NCI-H2081 treated with DMSO at 0.1 percent for 48 hours (cell line): Measurements from ENCODE around the gene CDK16.

Experiments
- DNase-seq: peaks from one replicate; lab custom pipeline; 2025; lab: John Stamatoyannopoulos, UW

CDK16 gene

DNA sequence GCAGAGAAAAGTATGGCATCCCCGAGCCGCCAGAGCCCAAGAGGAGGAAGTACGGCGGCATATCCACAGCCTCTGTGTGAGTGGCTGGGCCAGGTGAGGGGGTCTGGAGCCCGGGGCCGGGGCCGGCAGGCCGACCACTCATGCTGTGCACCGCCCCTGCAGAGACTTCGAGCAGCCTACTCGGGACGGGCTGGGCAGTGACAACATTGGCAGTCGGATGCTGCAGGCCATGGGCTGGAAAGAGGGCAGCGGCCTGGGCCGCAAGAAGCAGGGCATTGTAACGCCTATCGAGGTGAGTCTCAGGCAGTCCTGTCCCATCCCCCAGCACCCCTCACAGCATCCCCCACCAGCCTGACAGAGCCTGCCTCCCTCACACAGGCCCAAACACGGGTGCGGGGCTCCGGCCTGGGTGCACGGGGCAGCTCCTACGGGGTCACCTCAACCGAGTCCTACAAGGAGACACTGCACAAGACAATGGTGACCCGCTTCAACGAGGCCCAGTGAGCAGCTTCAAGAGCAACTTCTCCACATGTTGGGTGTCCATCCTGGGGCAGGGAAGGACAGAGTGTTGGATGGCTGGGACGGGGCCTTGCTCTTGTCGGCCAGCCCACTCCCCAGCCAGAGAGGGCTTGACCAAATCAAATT lies 32.3 kb upstream of the CDK16 start:
- DNase-seq, result no peak

DNA sequence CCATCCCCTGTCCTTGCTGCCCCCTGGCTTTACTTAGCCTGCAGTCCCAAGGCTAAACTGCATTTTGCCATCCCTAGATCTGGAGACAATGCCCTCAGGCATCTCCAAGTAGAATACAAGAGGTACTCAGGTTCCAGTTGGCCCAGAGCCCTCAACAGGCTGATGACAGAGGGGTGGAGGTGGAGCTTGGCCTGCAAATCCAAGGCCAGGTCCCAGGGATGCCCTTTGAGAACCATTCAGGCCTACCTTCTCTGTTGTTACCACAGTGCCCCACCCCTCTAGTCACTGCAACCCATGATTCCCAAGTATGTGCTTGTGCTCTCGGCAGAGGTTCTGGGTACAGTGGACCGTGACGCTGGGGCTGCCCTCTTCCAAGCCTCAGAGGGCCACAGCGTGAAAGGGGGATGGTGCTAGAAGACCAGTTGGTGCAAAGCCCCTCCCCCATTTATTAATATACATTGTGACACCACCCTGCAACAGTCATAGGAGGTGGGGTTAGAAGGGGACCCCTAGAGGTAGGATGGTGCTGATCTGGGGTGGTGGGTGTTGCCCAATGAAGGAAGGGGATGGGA lies 31.3 kb upstream of the CDK16 start:
- DNase-seq, result no peak

DNA sequence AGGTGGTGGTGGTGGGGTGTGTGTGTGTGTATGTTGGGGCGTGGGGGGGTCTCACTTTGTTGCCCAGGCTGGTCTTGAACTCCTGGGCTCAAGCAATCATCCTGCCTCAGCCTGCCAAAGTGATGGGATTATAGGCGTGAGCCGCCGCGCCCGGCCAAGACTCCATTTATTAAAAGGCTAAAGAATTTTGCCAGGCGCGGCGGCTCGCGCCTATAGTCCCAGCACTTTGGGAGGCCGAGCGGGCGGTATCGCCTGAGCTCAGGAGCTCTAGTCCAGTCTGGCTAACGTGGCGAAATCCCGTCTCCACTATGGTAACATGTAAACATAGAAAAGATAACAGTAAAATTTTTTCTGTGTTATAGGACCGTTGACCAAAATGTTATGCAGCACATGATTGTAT lies 28.6 kb upstream of the CDK16 start:
- no peak for DNase-seq

DNA sequence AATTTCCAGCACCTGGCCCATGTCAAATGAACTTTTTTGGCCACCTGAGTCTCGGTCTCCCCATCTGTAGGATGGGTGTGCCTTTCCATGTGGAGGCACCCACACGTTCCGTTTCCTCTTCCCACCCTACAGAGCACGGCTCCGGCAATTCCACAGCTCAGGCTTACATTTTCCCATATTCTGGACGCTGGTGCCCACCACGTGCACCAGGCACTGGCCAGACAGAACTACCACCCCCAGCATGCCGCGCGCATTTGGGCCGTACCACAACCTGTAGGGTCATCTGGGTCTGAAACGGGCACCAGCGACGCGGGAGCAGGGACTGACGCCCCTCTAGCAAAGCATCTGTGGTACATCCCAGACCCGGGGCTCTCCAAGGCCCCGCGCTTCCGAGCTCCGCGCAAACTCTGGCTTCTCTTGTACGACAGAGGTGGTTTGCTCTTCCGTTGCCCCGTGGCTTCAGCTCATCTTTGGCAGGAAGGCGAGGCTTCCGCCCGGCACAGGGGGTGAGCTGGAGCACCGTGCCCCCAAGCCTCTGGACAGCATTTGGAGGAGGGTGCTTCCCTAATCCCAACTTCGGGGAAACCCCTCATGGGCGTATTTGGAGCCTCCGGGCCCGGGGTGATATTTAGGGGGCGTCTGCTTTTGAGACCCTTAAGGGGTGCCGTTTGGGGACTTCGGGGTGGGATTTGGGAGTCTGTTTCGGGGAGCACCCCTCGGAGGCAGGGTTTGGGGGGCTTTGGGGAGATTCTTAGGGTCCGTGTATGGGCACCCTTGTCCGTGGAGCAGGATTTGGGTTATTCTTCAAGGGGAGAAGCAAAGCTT lies 27.8 kb upstream of the CDK16 start:
- DNase-seq, result peak; percentile 86

DNA sequence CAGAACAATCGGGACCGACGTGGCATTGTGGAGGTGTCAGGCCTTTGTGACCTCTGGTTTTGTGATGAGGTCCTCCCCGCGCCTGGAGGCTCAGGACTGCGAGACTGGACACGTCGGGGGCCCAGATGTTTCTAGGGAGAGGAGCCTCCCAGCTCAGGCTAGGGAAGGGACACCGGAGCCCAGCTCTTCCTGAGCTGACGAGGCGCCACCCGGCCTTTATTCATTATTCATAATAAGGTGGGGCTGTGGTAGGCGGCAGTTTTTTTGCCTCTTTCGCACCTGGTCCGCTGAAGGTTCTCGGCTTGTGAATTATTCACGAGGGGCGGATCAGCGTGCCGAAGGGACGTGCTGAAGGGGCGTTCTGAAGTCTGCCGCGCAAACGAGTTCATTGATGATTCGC lies 27.1 kb upstream of the CDK16 start:
- no peak for DNase-seq

DNA sequence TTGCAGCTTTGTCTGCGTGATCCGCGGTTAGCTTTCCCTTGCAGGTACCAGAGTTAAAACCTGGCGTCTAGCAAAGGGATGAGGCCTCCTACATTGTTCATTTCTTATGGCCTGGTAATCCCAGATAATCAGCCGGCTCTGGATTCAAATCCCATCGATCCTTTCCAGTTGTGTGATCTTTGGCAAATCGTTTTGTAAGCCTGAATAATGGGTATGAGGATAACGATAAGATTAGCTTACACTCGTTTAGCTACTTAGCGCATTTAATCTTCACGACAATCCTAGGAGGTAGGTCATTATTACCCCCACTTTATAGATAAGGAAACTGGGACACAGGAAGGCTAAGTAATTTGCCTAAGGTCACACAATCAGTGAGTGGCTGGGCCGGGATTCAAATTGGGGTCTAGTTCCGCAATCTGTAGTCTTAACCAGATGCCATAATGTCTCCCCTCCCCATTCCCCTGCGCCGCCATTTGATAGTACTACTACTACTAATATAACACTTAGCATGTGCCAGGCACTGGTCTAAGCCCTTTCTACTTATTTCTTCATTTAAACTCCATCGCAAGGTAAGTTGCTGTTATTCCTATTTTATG lies 26.6 kb upstream of the CDK16 start:
- DNase-seq, result no peak

DNA sequence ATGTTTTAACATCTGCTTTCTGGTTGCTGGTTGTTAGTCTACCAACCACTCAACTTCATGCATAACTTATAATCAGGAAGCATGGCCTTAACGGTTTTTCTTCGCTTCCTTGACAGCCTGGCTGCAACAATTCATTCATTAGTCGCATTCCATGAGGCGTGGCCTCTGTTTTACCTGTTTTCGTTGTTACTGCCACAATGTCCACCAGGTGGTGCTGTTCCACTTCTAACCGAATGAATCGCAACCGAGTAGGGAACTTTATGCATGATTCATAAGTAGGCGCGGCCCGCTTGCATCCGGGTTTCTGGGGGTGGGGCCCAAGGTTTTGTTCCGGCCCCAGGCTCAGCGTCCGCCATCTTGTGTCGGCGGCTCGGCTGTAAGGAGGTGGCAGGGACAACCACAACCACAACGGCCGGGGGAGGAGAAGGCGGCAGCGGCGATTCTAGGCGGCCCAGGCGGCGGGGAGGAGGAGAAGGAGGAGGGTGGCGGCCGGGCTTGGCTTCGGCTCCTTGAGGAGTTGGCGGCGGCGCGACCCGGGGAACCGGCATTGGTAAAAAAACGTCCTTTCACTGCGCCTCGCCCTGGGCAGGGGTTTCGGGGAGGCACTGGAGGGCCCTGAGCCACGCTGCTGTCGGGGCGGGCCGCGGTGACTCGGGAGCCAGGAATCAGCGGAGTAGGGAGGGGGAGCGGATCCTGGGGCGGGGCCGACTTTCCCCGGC lies 24.8 kb upstream of the CDK16 start, which contains the start of gene UBA1:
TSS of gene UBA1 (plus strand) at position 355 of the 719 bp plus-strand sequence. CDS start 4,974 bp downstream, outside the sequence.
- DNase-seq, result peak; percentile 90

DNA sequence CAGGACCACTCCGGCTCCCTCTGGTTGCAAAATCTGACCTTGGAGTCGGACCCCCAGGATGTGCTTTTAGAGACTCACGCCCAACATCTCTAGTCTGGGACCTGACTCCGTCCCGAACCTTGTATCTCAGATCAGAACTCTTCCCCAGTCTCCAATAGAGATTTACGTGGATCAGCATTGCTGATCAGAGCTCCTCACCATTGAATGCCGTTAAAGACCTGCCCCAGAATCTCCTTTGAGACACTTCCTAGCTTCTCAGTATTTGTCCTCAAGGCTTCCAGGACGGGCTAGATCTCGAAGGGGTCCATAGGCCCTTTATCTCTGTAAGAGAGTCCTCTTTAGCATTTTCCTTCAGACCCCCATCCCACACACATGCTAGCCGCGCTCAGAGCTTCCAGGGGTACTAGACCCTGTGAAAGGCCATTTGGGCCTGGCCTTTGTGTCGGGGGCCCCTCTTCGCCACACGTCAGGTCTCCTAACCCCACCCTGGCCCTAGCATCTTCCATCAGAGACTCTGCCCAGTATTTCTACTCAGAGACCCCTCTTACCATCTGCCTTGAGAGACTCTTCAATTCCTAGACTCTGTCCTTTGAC lies 24.2 kb upstream of the CDK16 start:
- no peak for DNase-seq

DNA sequence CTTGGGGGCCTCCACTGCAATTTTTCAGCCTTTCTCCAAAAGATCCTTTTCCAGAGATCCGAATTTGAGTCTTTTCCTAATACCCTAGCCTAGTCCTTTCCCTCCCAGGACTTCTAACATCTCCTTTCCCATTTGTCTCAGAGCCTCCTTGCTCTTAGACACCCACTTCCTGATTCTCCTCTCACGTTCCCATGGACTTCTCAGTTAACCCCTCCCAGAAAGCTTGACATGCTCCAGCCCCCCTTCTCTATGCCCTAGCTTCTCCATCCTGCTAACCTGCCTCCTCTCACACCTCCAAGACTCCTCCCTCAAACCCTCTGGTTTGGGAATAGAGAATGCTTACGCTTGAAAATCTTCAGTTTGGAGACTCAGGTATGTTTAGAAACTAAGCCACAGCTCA lies 22.4 kb upstream of the CDK16 start:
- no peak for DNase-seq

DNA sequence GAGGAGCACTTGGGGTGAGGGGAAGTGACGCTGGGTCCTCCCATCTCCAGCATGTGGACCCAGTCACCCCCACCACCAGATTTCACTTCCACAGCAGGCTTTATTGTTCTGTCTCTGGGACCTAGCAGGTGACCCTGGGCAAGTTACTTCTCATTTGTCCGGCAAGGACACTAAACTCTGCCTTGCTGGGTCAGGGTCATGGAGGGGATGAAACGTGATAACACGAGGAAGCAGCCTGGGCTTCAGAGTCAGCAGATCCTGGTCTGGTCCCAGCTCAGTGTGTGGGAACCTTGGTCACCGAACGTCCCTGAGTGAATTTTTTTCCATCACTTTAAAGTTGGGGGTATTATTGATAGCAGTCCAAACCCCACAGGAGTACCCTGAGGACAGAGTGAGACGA lies 21.0 kb upstream of the CDK16 start:
- no peak for DNase-seq

DNA sequence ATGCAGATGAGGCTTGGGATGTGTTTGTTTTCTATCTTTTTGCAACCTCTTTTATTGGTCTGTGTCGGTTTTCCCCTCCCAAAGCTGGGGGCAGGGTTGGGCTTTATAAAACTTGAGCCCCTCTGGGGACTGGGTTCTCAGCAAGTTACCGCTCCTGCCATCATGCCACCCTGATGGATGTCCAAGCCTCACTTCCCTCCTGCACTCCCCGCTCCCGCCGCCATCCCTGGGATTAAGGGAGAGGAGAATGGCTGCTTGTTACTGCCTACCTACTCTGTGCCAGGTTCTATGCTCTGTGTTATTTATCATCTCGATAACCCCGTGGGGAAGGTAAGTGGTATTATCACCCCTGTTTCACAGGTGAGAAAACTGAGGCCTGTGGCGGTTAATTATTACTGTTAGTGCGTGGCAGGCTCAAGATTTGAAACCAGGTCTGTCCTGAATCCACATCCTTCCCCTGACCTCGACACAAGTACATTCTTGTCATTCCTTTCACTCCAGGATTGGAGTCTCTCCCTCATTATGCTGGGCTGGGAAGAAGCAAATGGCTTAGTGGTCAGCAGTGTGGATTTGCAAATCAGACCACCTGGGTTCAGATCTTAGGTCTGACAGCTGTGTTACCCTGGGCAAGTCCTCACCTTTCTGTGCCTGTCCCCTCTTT lies 20.3 kb upstream of the CDK16 start:
- no peak for DNase-seq

DNA sequence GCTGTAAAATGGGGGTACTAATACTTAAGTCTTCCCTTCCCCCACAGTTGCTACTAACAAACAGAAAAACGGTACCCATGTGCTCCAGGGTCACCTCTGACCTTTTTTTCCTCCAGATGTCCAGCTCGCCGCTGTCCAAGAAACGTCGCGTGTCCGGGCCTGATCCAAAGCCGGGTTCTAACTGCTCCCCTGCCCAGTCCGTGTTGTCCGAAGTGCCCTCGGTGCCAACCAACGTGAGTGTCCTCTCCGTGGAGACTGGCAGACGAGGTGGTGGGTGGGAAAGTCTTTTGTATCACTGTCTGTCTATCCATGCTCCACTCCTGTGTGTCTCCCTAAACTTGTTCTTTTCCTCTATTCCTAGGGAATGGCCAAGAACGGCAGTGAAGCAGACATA lies 19.8 kb upstream of the CDK16 start:
- DNase-seq, result no peak

DNA sequence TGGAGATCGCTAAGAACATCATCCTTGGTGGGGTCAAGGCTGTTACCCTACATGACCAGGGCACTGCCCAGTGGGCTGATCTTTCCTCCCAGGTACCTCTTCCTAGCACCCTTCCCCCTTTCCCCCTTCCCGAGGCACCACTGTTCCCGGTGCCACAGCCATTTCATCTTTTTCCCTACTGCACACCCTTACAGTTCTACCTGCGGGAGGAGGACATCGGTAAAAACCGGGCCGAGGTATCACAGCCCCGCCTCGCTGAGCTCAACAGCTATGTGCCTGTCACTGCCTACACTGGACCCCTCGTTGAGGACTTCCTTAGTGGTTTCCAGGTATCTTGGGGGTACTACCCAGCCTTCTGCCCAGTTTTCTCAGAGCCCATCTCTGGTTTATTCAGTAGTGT lies 19.2 kb upstream of the CDK16 start:
- no peak for DNase-seq

DNA sequence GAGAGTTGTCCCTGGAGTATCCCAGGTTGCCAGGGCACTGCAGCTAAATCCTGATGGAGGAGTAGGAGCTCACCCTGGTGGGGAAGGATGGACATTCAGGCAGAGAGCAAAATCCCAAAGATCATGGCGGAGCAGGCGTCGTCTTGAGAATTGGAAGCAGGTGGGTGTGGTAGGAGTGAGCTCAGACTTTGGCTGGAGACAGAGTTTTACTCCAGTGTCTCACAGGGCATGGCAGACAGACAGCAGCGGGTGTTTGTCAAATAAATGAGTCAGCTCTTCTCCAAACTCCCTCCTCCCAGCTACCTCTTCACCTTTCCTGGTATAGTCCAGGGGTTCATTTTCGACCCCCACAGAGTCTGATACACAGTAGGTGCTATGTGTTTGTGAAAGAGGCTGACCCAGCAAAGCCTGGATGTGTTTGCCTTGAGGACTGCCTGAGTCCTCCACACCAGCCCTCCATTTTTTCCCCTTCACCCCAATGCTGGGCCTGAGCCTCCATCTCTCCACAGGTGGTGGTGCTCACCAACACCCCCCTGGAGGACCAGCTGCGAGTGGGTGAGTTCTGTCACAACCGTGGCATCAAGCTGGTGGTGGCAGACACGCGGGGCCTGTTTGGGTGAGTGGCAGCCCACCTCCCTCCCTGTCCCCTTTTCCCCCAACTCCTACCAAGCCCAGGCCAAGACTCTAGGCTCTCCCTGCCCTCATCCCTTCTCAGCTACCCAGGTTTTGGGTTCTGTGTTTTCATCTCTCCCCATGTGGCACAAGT lies 17.9 kb upstream of the CDK16 start:
- DNase-seq, result no peak

DNA sequence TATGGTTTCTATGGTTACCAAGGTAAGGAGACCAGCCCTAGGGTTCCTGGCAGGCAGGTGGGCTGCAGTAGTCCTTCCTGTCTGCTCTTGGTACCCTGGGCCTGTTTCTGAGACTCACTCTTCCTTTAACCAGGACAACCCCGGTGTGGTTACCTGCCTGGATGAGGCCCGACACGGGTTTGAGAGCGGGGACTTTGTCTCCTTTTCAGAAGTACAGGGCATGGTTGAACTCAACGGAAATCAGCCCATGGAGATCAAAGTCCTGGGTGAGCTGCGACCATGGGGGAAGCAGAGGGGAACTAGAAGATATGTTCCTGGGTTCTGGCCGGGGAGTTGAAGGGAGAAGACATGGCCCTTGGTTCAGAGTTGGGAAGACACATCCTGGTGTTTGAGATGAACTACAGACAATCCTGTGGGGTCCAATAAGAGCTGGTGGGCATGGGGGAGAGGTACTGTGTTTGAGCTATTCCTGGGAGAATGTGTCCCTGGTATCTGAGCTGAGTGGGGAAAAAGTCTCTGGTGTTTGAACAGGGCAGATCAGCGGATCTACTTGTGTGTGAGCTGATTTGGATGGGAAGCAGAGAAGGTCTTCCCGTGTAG lies 17.0 kb upstream of the CDK16 start:
- no peak for DNase-seq

DNA sequence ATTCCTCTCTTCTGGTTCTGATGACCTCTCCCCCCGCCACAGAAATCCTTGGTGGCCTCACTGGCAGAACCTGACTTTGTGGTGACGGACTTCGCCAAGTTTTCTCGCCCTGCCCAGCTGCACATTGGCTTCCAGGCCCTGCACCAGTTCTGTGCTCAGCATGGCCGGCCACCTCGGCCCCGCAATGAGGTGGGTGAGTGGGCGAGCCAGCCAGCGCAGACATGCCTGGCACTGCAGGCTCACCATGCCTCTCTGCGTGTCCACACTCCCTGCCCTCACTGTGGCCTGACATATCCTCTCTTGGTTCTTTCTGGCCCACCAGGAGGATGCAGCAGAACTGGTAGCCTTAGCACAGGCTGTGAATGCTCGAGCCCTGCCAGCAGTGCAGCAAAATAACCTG lies 16.2 kb upstream of the CDK16 start:
- no peak for DNase-seq

DNA sequence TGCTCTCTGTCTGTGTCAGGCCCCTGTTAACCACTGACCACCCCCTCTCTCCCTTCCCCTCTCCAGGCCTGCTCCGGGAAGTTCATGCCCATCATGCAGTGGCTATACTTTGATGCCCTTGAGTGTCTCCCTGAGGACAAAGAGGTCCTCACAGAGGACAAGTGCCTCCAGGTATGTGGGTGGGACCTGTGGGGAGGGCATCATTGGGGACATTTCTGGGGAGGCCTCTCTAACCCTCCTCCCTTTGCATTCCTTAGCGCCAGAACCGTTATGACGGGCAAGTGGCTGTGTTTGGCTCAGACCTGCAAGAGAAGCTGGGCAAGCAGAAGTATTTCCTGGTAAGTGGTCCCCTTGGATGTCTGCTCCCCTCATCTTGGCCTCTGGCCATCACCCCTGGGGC lies 15.6 kb upstream of the CDK16 start:
- DNase-seq, result no peak

DNA sequence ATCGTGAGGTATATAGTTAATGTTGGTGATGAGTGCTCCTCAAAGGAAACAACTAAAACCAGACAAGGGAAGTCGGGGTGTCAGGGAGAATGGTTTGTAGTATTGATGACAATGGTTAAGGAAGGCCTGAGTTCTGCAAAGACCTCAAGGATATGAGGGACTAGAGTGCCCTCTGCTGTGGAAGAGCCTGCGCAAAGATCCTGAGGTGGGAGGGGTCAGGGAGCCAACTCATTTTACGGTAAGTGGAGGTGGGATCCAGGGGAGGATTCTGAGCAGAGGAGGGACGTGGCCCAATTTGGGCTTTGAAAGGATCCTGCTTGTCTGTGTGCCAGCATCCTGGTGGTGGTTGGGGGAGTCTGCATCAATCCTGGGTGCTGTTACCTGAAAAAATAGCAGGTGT lies 13.5 kb upstream of the CDK16 start:
- no peak for DNase-seq

DNA sequence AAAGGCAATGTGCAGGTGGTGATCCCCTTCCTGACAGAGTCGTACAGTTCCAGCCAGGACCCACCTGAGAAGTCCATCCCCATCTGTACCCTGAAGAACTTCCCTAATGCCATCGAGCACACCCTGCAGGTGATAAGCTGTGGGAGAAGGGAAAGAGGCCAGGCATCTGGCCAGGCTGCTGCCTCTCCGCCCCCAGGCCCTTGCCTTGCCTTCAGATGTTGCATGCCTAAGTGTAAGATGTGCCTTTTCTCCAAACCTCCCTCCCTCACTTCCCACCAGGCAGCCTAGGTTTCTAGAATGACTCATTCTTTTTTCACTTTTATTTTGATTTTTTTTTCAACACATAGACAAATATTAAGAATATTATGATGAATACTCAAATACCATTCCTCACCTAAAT lies 12.2 kb upstream of the CDK16 start:
- no peak for DNase-seq

DNA sequence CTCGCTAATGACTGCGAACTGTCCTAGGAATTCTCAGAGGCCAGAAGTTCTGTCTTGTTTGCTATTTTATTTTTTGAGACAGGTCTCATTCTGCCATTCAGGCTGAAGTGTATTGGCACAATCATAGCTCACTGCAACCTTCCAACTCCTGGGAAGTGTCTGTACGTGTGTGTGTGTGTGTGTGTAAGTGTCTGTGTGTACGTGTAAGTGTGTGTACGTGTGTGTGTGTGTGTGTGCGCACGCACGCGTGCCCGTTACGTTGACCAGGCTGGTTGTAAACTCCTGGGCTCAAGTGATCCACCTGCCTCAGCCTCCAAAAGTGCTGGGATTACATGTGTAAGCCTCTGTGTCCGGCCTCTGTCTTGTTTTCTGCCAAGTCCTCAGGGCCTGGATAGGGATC lies 10.4 kb upstream of the CDK16 start:
- no peak for DNase-seq
